Kidney epithelial cell (primary cell): ENCODE measurements around the gene JMJD1C. TPM values are rescaled to one million over a fixed set of nuclear protein-coding genes. Genes with fewer than 3 reads are reported as not detected.

ENCODE experiments used
- DNase-seq: peaks from one replicate; pipeline ENCODE4 v3.0.0-alpha.2; 2010; ENCODE audit warnings: low read depth
- H3K27me3 ChIP-seq: 2 replicates; pipeline ENCODE4 v1.6.0; 2011; ENCODE audit warnings: low read length; ENCODE audit not compliant: control insufficient read depth, insufficient read depth
- H3K36me3 ChIP-seq: 2 replicates; pipeline ENCODE4 v1.5.1; 2011; ENCODE audit warnings: low read length; ENCODE audit not compliant: control insufficient read depth, insufficient read depth
- H3K4me3 ChIP-seq: 2 replicates; pipeline ENCODE4 v1.5.1; 2011; ENCODE audit warnings: low read depth, mild to moderate bottlenecking, control low read depth, low read length
- CTCF ChIP-seq: IDR thresholded peaks from 2 replicates; pipeline ENCODE4 v1.5.1; 2011; ENCODE audit warnings: mild to moderate bottlenecking, moderate library complexity, low read length, control low read depth, inconsistent platforms; ENCODE audit not compliant: insufficient read depth, poor library complexity, severe bottlenecking
- total RNA-seq: library from RNA; depleted of rRNA; stranded (reverse); fragments of >200 nt; gene quantifications from 2 replicates; pipeline ENCODE4 v1.2.3, GENCODE V29; 2015

The JMJD1C gene
- total RNA-seq, 1 donor from 2014 or later, result 90.3 TPM

- DNase-seq, result no peak
These were observed 22.2 kb upstream of the JMJD1C start for GRCh38 chr10:63487990-63488389.

GRCh38 chr10:63483983-63484382, 18.2 kb upstream of the JMJD1C start:
- no peaks in the 10 kb centered on the region for H3K36me3 ChIP-seq
- TF ChIP-seq CTCF, result no peak
- H3K27me3 ChIP-seq, result no peaks in the 10 kb centered on the region

More at GRCh38 chr10:63487990-63488389, 22.2 kb upstream of the JMJD1C start:
- no peak for TF ChIP-seq CTCF
- Histone ChIP-seq H3K36me3 (no peaks in the 10 kb centered on the region), H3K27me3 (no peaks in the 10 kb centered on the region), H3K4me3 (no peak overlapping the region)

GRCh38 chr10:63481815-63482421, 16.1 kb upstream of the JMJD1C start:
- TF ChIP-seq CTCF, result no peak
- Histone ChIP-seq H3K36me3 (no peaks in the 10 kb centered on the region), H3K27me3 (no peaks in the 10 kb centered on the region), H3K4me3 (no peak overlapping the region)
- DNase-seq, result no peak

More at GRCh38 chr10:63483983-63484382, 18.2 kb upstream of the JMJD1C start:
- no peak for DNase-seq
- H3K4me3 ChIP-seq, result no peak overlapping the region

- no peaks in the 10 kb centered on the region for H3K27me3 ChIP-seq
- DNase-seq, result no peak
- H3K36me3 ChIP-seq, result no peaks in the 10 kb centered on the region
- no peak overlapping the region for H3K4me3 ChIP-seq
- no peak for TF ChIP-seq CTCF
These were observed 14.5 kb upstream of the JMJD1C start for GRCh38 chr10:63480237-63480636.

DNA sequence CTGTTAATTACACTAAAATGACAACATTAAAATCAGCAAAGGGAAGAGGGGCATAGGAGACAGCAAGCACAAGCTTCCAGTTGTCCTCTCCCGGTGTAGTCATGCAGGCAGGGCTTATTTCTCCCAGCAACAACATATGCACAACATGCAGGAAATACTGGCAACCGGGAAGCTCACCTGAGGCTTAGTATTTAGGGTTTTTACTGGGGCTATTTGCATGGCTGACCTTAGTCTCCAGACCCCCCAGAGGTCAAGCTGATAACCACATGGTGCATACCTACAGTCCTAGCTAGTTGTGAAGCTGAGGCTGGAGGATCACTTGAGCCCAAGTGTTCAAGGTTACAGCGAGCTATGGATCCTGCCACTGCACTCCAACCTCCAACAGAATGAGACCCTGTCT, 12.8 kb upstream of the JMJD1C start:
- TF ChIP-seq CTCF, result no peak
- Histone ChIP-seq H3K4me3 (no peak overlapping the region), H3K36me3 (no peaks in the 10 kb centered on the region), H3K27me3 (no peaks in the 10 kb centered on the region)
- no peak for DNase-seq

- Histone ChIP-seq H3K36me3 (no peaks in the 10 kb centered on the region), H3K27me3 (no peaks in the 10 kb centered on the region), H3K4me3 (no peak overlapping the region)
- DNase-seq, result no peak
- TF ChIP-seq CTCF, result no peak
These were observed 12.2 kb upstream of the JMJD1C start for GRCh38 chr10:63477927-63478326.
